ENCODE data around the gene OR6C2.
"Not testable (repeated sequence)": the region's sequence is repeated elsewhere in the genome, so short reads cannot be mapped to it uniquely, and the experiment has no call there.

OR6C2 gene

DNA sequence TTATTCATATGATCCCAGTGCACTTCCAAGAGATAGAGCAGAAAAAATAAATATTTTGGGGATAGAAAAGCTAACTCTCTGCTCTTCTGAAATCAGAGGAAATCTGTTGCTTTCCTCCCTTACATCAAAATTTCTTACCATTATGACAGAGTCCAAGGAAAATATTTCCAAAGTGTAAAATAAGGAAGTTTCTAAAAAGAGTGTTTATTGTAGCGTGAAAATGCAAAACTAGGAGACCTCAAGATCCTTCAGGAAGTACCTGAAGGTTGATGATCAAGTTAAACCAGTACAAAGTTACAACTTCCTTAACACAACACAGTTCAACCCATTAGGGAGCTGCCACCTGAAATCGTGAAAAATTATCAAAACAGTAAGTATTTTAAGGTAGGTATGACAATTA lies at the start of gene OR6C2:
Gene OR6C2 (plus strand): TSS at position 301 of the 400 bp plus-strand sequence. CDS start 8,138 bp downstream, outside the sequence.
- Histone ChIP-seq H3K27ac (ENCODE audit: low read length) (no peak within 1 kb of the TSS), H3K9me3 (ENCODE audit: control insufficient read depth in 1 of 2, low read length in 2 of 2) (peaks cover 0 to 5% of the 10 kb centered on the region in 2 donors), H3K27me3 (ENCODE audit: low read depth, low read length) (no peaks in the 10 kb centered on the region), H3K4me3 (ENCODE audit: low read depth in 1 of 2, low read length in 2 of 2) (no peak within 1 kb of the TSS), H3K36me3 (ENCODE audit: control insufficient read depth in 1 of 2, insufficient read depth in 2 of 2, low read length in 2 of 2) (no peaks in the 10 kb centered on the region), H3K4me1 (ENCODE audit: control insufficient read depth in 1 of 2, insufficient read depth in 2 of 2, low read length in 2 of 2) (no peaks in the 10 kb centered on the region)

DNA sequence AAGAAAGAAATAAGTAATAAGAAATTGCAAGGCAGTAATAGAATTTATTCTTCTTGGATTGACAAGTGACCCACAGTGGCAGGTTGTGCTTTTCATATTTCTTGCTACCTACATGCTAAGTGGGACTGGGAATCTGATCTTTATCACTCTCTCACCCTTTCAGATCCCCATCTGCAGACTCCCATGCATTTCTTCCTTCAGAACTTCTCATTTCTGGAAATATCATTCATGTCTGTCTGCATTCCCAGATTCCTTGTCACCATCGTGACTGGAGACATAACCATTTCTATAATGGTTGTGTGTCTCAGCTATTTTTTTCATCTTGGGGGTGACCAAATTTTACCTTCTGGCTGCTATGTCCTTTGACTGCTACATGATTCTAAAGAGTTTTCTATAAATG lies 47.5 kb upstream of the OR6C2 start:
- Histone ChIP-seq H3K27me3 (ENCODE audit: low read depth, low read length) (no peaks in the 10 kb centered on the region), H3K9me3 (ENCODE audit: control insufficient read depth in 1 of 2, low read length in 2 of 2) (no peaks in the 10 kb centered on the region), H3K36me3 (ENCODE audit: control insufficient read depth in 1 of 2, insufficient read depth in 2 of 2, low read length in 2 of 2) (no peaks in the 10 kb centered on the region), H3K27ac (ENCODE audit: low read length) (no peak overlapping the region), H3K4me1 (ENCODE audit: control insufficient read depth in 1 of 2, insufficient read depth in 2 of 2, low read length in 2 of 2) (no peaks in the 10 kb centered on the region), H3K4me3 (ENCODE audit: low read depth in 1 of 2, low read length in 2 of 2) (no peak overlapping the region)

DNA sequence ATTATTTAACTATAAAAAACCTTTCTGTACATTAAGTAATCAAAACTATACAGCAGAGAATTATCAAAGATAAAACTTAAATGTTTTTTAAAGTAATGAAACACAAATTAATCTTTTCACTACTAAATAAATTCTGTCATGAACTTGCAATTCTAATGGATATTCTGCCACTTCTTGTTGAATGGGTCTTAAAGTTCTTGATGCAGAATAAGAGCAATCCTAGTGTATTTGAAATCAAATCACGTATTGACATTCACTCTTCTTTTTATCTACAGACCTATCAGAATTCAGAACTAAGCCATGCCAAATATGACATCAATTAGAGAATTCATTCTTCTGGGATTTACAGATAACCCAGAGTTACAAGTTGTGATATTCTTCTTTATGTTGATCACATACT lies 43.6 kb upstream of the OR6C2 start, which contains the start of gene OR6C65:
Gene OR6C65 (plus strand): TSS at position 301 of the 400 bp plus-strand sequence. CDS start 0 bp downstream, at position 301.
- Histone ChIP-seq H3K4me3 (ENCODE audit: low read depth in 1 of 2, low read length in 2 of 2) (no peak within 1 kb of the TSS), H3K4me1 (ENCODE audit: control insufficient read depth in 1 of 2, insufficient read depth in 2 of 2, low read length in 2 of 2) (no peaks in the 10 kb centered on the region), H3K27ac (ENCODE audit: low read length) (no peak within 1 kb of the TSS), H3K9me3 (ENCODE audit: control insufficient read depth in 1 of 2, low read length in 2 of 2) (no peaks in the 10 kb centered on the region), H3K27me3 (ENCODE audit: low read depth, low read length) (no peaks in the 10 kb centered on the region), H3K36me3 (ENCODE audit: control insufficient read depth in 1 of 2, insufficient read depth in 2 of 2, low read length in 2 of 2) (no peaks in the 10 kb centered on the region)

DNA sequence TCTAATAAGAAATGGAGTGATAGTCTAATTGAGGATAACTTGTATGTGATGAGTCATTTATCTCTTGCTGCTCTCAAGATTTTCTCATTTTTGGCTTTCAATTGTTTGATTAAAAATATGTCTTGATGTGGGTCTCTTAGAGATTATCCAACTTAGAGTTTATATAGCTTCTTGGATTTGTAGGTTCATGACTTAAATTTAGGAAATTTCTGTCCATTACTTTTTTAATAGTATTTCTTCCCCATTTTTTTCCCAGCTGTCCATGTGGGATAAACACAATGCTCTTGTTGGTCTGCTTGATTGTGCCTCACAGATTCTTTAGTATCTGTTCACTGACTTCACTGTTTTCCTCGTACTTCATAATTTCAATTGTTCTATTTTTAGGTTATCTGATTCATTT lies 36.0 kb upstream of the OR6C2 start:
- Histone ChIP-seq H3K27me3 (ENCODE audit: low read depth, low read length) (no peaks in the 10 kb centered on the region), H3K36me3 (ENCODE audit: control insufficient read depth in 1 of 2, insufficient read depth in 2 of 2, low read length in 2 of 2) (no peaks in the 10 kb centered on the region), H3K27ac (ENCODE audit: low read length) (no peak overlapping the region), H3K9me3 (ENCODE audit: control insufficient read depth in 1 of 2, low read length in 2 of 2) (peaks cover 0 to 7% of the 10 kb centered on the region in 2 donors), H3K4me3 (ENCODE audit: low read depth in 1 of 2, low read length in 2 of 2) (no peak overlapping the region), H3K4me1 (ENCODE audit: control insufficient read depth in 1 of 2, insufficient read depth in 2 of 2, low read length in 2 of 2) (no peaks in the 10 kb centered on the region)

DNA sequence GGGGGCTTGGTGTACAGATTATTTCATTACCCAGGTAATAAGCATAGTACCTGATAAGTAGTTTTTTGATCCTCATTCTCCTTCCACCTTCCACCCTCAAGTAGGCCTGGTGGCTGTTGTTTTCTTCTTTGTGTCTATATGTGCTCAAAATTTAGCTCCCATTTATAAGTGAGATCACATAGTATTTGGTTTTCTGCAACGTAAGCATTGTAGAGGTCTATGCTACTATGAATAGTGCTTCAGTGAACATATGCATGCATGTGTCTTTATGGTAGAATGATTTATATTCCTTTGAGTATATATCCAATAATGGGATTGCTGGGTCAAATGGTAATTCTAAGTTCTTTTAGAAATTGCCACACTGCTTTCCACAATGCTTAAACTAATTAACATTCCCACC lies 34.7 kb upstream of the OR6C2 start:
- not testable (repeated sequence) for H3K4me3 ChIP-seq (ENCODE audit: low read depth in 1 of 2, low read length in 2 of 2); H3K4me1 ChIP-seq (ENCODE audit: control insufficient read depth in 1 of 2, insufficient read depth in 2 of 2, low read length in 2 of 2); H3K27ac ChIP-seq (ENCODE audit: low read length); H3K36me3 ChIP-seq (ENCODE audit: control insufficient read depth in 1 of 2, insufficient read depth in 2 of 2, low read length in 2 of 2); H3K27me3 ChIP-seq (ENCODE audit: low read depth, low read length); H3K9me3 ChIP-seq (ENCODE audit: control insufficient read depth in 1 of 2, low read length in 2 of 2)

DNA sequence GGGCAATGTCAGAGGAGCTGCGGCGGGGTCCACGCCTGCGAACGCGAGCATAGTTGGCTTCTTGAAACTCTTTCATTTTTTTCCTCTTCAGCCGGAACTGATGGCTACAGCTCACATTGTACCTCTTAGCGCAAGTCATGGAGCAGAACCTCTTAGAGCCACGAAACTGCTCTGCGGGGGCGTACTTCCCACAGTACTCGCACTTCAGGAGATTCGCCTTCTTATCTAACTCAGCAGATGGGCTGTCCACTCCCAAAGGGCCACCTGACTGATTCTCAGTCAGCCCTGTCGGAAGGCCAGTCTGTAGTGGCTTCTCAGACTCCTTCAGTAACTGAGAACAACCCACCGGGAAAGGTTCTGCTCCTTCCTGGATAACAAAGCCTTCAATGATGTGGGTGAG lies 31.7 kb upstream of the OR6C2 start:
- H3K4me3 ChIP-seq (ENCODE audit: low read depth in 1 of 2, low read length in 2 of 2); H3K27me3 ChIP-seq (ENCODE audit: low read depth, low read length); H3K9me3 ChIP-seq (ENCODE audit: control insufficient read depth in 1 of 2, low read length in 2 of 2); H3K36me3 ChIP-seq (ENCODE audit: control insufficient read depth in 1 of 2, insufficient read depth in 2 of 2, low read length in 2 of 2); H3K27ac ChIP-seq (ENCODE audit: low read length); H3K4me1 ChIP-seq (ENCODE audit: control insufficient read depth in 1 of 2, insufficient read depth in 2 of 2, low read length in 2 of 2): not testable (repeated sequence)

DNA sequence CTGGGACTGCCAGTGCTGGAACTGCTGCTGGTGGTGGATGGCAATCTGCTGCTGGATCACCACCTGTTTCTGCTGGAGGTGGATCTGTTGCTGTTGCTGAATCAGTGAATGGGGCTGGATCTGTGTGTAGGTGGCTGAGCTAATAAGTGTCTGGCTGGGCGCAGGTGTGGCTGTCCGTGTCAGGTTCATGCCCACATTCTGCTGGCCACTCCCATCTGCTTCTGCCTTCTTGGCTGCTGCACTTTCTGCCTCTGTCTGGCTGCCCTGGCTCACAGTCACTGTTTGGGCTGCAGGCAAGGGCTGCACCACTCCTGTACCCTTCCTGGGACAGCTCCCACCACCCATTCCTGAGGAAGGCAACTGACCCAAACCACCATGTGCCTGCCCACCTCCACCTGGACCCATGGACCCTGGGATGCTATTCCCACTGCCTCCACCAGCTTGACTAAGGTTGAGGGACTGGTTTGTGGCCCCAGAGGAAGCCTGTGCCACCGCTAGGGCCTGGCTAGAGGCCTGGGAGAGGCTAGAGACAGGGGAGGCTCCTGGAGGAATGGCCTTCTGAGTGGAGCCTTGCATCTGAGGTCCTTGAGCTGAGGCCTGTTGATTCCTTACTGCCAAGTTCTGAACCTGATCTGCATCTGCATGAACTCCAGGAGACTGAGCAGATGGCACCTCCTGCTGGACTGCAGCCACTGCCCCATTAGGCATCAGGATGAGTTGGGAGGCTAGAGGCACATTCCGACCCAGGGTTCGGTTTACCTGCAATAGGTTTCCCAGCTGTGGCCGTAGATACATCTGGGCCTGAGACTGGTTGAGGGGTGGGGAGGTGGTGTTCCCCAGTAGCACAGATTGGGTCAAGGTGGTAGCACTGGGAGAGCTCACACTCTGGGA lies 30.1 kb upstream of the OR6C2 start:
- H3K36me3 ChIP-seq (ENCODE audit: control insufficient read depth in 1 of 2, insufficient read depth in 2 of 2, low read length in 2 of 2); H3K27me3 ChIP-seq (ENCODE audit: low read depth, low read length); H3K27ac ChIP-seq (ENCODE audit: low read length); H3K4me1 ChIP-seq (ENCODE audit: control insufficient read depth in 1 of 2, insufficient read depth in 2 of 2, low read length in 2 of 2); H3K9me3 ChIP-seq (ENCODE audit: control insufficient read depth in 1 of 2, low read length in 2 of 2); H3K4me3 ChIP-seq (ENCODE audit: low read depth in 1 of 2, low read length in 2 of 2): not testable (repeated sequence)

DNA sequence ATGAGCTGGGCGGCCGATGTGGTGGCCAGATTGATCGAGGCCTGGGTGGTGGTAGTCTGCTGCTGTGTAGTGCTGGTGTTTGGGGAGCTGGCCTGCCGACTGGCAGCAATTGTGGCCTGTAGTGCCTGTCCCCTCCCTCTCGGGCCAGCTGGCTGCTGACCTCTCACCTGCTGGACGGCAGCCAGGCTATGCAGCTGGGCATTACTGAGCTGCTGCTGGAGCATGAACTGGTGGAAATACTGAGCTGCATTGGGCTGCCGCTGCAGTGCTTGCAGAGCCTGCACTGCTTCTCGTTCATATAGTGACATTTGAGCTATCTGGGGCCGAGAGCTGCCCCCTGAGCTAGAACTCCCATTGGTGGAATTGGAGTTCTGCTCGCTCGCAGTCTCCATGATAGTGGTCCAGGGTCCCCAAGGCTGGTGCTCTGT lies 29.5 kb upstream of the OR6C2 start:
- H3K27ac ChIP-seq (ENCODE audit: low read length); H3K9me3 ChIP-seq (ENCODE audit: control insufficient read depth in 1 of 2, low read length in 2 of 2); H3K4me3 ChIP-seq (ENCODE audit: low read depth in 1 of 2, low read length in 2 of 2); H3K27me3 ChIP-seq (ENCODE audit: low read depth, low read length); H3K4me1 ChIP-seq (ENCODE audit: control insufficient read depth in 1 of 2, insufficient read depth in 2 of 2, low read length in 2 of 2); H3K36me3 ChIP-seq (ENCODE audit: control insufficient read depth in 1 of 2, insufficient read depth in 2 of 2, low read length in 2 of 2): not testable (repeated sequence)

DNA sequence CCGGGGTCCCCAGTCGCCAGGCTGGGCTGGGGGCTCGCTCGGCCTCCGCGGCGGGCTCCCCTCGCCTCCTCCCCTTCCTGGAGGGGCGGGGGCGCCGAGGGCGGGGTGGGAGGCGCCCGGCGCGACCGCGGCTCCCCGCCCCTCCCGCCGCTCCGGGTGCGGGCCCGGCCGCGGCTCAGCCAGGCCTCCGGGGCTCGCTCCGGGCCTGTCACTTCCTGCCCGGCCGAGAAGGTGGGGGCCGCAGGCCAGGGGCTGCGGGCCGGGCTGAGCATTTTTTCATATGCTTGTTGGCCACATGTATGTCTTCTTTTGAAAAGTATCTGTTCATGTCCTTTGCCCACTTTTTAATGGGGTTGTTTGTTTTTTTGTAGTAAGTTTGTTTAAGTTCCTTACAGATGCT lies 29.0 kb upstream of the OR6C2 start:
- not testable (repeated sequence) for H3K9me3 ChIP-seq (ENCODE audit: control insufficient read depth in 1 of 2, low read length in 2 of 2); H3K4me1 ChIP-seq (ENCODE audit: control insufficient read depth in 1 of 2, insufficient read depth in 2 of 2, low read length in 2 of 2); H3K27ac ChIP-seq (ENCODE audit: low read length); H3K36me3 ChIP-seq (ENCODE audit: control insufficient read depth in 1 of 2, insufficient read depth in 2 of 2, low read length in 2 of 2); H3K4me3 ChIP-seq (ENCODE audit: low read depth in 1 of 2, low read length in 2 of 2); H3K27me3 ChIP-seq (ENCODE audit: low read depth, low read length)

DNA sequence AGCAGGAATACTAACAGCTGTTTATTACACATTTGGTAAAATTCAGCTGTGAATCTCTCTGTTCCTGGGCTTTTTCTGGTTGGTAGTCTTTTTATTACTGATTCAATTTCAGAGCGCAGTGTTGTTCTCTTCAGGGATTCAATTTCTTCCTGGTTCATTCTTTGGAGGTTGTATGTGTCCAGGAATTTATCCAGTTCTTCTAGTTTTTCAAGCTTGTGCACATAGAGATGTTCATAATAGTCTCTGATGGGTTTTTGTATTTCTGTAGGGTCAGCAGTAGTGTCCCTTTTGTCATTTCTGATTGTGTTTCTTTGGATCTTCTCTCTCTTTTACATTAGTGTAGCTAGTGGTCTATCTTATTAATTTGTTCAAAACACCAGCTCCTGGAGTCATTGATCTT lies 26.9 kb upstream of the OR6C2 start:
- Histone ChIP-seq H3K36me3 (ENCODE audit: control insufficient read depth in 1 of 2, insufficient read depth in 2 of 2, low read length in 2 of 2) (no peaks in the 10 kb centered on the region), H3K4me1 (ENCODE audit: control insufficient read depth in 1 of 2, insufficient read depth in 2 of 2, low read length in 2 of 2) (no peaks in the 10 kb centered on the region), H3K9me3 (ENCODE audit: control insufficient read depth in 1 of 2, low read length in 2 of 2) (no peaks in the 10 kb centered on the region), H3K27ac (ENCODE audit: low read length) (no peak overlapping the region), H3K4me3 (ENCODE audit: low read depth in 1 of 2, low read length in 2 of 2) (no peak overlapping the region), H3K27me3 (ENCODE audit: low read depth, low read length) (no peaks in the 10 kb centered on the region)

DNA sequence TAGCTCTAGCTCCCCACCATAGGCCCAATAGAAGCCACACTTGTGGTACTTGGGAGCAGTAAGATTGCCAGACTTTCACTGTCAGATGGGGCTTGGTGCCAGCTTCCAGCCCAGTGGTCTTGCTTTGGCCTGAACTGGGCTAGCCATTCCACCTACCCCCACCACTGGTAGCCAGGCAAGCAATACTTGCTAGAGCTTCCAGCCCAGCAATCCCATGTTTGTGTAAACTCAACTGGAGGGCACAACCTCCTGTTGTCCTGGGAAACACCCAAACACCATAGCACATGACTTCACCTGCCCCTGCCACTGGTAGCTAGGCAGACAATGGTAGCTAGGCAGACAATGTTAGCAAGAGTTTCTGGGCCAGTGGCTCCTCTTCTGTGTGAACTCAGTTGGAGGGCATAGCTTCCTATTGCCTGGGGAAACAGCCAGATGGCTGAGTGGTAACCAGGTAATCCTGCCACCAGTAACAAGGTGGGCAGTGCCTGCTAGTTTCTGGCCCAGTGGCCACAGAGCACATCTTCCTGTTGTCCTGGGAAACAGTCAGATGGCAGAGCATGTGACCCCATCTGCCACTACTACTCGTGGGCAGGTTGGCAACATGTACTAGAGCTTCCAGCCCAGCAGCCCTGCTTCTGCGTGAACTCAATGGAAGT lies 23.4 kb upstream of the OR6C2 start:
- Histone ChIP-seq H3K4me3 (ENCODE audit: low read depth in 1 of 2, low read length in 2 of 2) (no peak overlapping the region), H3K27ac (ENCODE audit: low read length) (no peak overlapping the region), H3K27me3 (ENCODE audit: low read depth, low read length) (no peaks in the 10 kb centered on the region), H3K9me3 (ENCODE audit: control insufficient read depth in 1 of 2, low read length in 2 of 2) (no peaks in the 10 kb centered on the region), H3K4me1 (ENCODE audit: control insufficient read depth in 1 of 2, insufficient read depth in 2 of 2, low read length in 2 of 2) (no peaks in the 10 kb centered on the region), H3K36me3 (ENCODE audit: control insufficient read depth in 1 of 2, insufficient read depth in 2 of 2, low read length in 2 of 2) (no peaks in the 10 kb centered on the region)
